Tibial nerve (tissue), 4 donors: Measurements from ENCODE around the gene EFCAB9. TPM values are rescaled to one million over a fixed set of nuclear protein-coding genes. Genes with fewer than 3 reads are reported as not detected.
A peak's percentile ranks its signal among the peaks of the same experiment; 100 is the strongest.
"Not testable (repeated sequence)": the region's sequence is repeated elsewhere in the genome, so short reads cannot be mapped to it uniquely, and the experiment has no call there.

Experiments
- DNase-seq, 2 donors: peaks; one replicate each; pipeline ENCODE4 v3.0.0-alpha.2; 2019; ENCODE audit warnings: low spot score in 2 of 2
- H3K27ac ChIP-seq, 4 donors: fragments of 200-600 bp; sonication (generic) in 3 of 4; one replicate each; pipeline ENCODE4 v1.5.1; 2017 to 2019; ENCODE audit warnings: mild to moderate bottlenecking in 1 of 4
- H3K27me3 ChIP-seq, 2 donors: fragments of 200-600 bp; sonication (generic) in 1 of 2; one replicate each; pipeline versions ENCODE4 v1.5.1 to v1.6.0; 2017 to 2019
- H3K36me3 ChIP-seq, 3 donors: fragments of 200-600 bp; sonication (generic); one replicate each; pipeline ENCODE4 v1.5.1; 2018 to 2019
- H3K4me1 ChIP-seq, 4 donors: fragments of 200-600 bp; sonication (generic) in 3 of 4; one replicate each; pipeline ENCODE4 v1.5.1; 2017 to 2019
- H3K4me3 ChIP-seq, 4 donors: fragments of 200-600 bp; sonication (generic) in 3 of 4; one replicate each; pipeline ENCODE4 v1.5.1; 2017 to 2019; ENCODE audit warnings: mild to moderate bottlenecking in 1 of 4, moderate library complexity in 1 of 4
- H3K9me3 ChIP-seq, 4 donors: fragments of 200-600 bp; sonication (generic) in 3 of 4; one replicate each; pipeline ENCODE4 v1.5.1; 2017 to 2019
- EP300 ChIP-seq, 2 donors: sonication (generic); formaldehyde crosslinking; IDR thresholded peaks; one replicate each; pipeline ENCODE4 v1.6.1; 2017; ENCODE audit warnings: antibody characterized with exemption in 2 of 2, mild to moderate bottlenecking in 1 of 2
- POLR2A ChIP-seq, 2 donors: fragments of 450-650 bp; IDR thresholded peaks; one replicate each; pipeline ENCODE4 v1.6.1; 2017; ENCODE audit warnings: antibody characterized with exemption in 2 of 2, mild to moderate bottlenecking in 2 of 2, moderate library complexity in 2 of 2
- WGBS, 2 donors: methylation state at CpG; one replicate each; pipeline ENCODE4 v1.1.5; 2018; 5-methylcytosine and 5-hydroxymethylcytosine counted together
- total RNA-seq, 4 donors: library from RNA; depleted of rRNA; stranded (reverse); fragments of >200 nt; gene quantifications; one replicate each; pipeline ENCODE4 v1.1.0, GENCODE V29; 2016
- TF ChIP-seq, protein P1 (sequence below), 5 experiments: fragments of 200-600 bp in 3 of 5; fragments of 450-650 bp in 2 of 5; sonication (generic) in 3 of 5; IDR thresholded peaks; one replicate each; pipeline ENCODE4 v1.5.1; 2016 to 2019; ENCODE audit warnings: antibody characterized with exemption in 5 of 5, mild to moderate bottlenecking in 3 of 5, moderate library complexity in 2 of 5

The EFCAB9 gene
- total RNA-seq, 4 donors from 2014 or later: not detected

DNA sequence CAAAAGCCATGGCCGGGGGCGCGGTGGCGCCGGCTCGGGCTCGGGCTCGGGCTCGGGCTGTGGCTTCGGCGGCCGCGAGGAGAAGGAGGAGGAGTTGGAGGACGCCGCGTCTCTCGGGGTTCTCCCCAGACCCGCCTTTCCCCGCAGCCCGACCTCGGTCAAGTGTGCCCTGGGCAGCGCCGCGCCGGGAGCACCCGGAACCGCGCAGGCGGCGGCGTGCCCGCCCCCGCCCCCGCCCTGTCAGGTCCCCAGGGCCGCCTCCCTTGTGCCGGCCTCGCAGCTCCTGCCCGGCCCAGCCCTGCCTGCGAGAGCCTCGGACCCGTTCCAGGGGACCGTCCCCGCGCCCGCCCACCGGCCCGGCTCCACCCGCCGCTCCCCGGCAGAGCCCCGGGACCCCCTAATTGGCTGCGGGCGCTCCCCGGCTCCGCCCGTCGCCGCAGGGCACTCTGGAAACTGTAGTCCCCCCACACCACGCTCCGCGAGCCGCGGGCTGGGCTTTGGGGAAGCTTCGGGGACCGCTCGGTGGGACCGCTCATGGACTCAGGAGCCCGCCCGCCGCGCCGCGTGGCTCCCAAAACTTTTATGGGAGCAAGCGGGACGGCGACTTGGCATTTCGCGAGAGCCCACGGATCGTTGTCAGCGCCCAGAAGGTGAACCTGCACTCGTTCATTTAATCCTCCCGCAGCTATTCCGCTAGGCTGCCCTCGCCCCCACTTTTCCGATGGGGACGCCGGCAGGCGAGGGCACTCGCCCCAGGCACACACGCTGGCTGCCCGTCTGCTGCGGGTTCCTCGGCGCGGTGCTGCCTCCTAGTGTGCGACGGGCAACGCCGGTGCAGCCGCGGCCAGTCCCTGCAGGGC is 5.7 kb upstream of the EFCAB9 start, which contains the start of gene STK10:
Gene STK10 (minus strand): TSS at position 192 of the 860 bp plus-strand sequence. CDS start 182 bp downstream, at position 10.
- TF ChIP-seq POLR2A (IDR thresholded peaks at IDR 0.05) (peak; percentile 52 to 79), EP300 (IDR thresholded peaks at IDR 0.05) (peak; percentile 20 to 77)
- TF ChIP-seq, protein P1, sequence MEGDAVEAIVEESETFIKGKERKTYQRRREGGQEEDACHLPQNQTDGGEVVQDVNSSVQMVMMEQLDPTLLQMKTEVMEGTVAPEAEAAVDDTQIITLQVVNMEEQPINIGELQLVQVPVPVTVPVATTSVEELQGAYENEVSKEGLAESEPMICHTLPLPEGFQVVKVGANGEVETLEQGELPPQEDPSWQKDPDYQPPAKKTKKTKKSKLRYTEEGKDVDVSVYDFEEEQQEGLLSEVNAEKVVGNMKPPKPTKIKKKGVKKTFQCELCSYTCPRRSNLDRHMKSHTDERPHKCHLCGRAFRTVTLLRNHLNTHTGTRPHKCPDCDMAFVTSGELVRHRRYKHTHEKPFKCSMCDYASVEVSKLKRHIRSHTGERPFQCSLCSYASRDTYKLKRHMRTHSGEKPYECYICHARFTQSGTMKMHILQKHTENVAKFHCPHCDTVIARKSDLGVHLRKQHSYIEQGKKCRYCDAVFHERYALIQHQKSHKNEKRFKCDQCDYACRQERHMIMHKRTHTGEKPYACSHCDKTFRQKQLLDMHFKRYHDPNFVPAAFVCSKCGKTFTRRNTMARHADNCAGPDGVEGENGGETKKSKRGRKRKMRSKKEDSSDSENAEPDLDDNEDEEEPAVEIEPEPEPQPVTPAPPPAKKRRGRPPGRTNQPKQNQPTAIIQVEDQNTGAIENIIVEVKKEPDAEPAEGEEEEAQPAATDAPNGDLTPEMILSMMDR (IDR thresholded peaks at IDR 0.05): peak; percentile 72 to 97 (median 92)
- WGBS, 2 donors: 1% methylated on average over 42 to 46 of the region's 102 CpGs

DNA sequence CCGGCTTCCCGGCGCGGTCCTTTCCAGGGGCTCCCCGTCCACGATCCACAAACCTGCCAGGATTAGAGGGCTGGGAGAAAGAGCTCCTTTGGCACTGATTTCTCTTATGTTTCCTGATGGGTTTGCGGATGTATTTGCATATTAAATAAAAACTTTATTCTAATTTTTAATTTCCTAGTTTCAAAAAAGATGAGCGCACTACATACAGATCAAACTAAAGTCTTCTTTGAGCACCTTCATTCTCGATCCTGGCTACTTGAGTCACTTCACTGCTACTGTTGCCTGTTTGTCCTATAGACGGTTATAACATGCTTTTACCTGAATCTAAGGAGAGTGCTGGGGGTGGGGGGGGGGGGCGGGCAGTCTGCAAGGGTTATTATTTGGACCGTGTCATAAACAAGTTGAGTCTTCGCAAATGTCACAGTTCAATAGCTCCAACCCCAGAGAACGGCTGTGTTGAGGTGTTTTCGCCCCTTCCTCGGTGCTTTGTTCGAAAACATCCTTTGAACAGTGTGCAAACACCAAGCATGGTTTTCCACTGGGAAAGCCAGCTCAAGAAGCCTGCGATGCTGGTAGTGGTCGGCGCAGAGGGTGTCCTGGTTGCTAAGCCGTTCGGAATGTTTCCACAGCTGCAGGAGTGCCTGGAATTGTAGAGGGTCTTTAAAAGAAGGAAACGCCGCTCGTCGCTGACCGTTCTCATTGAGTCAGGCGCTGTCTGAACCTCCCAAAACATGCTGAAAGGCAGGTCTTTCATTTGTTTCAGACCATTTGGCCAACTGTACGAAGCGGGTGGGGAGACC is 4.9 kb upstream of the EFCAB9 start:
- no peaks in the 10 kb centered on the region for H3K9me3 ChIP-seq
- 35 to 39% methylated on average over 30 of the region's 30 CpGs for WGBS, 2 donors
- peak overlapping the region; percentile 85 to 99 (median 94) for H3K27ac ChIP-seq
- TF ChIP-seq POLR2A (IDR thresholded peaks at IDR 0.05): no peak
- no peak for TF ChIP-seq EP300 (IDR thresholded peaks at IDR 0.05)
- TF ChIP-seq, protein P1 (IDR thresholded peaks at IDR 0.05): no peak
- DNase-seq: no peak
- H3K27me3 ChIP-seq: no peaks in the 10 kb centered on the region
- peak overlapping the region in 3 of 4 donors; percentile 82 to 99 (median 97) for H3K4me3 ChIP-seq
- peaks cover 0 to 41% (median 10%) of the 10 kb centered on the region in 4 donors for H3K4me1 ChIP-seq
- H3K36me3 ChIP-seq: no peaks in the 10 kb centered on the region

More for the DNA sequence above, 5.7 kb upstream of the EFCAB9 start, which contains the start of gene STK10:
- peak within 1 kb of the TSS; percentile 82 to 99 (median 92) for H3K4me3 ChIP-seq
- H3K27ac ChIP-seq: peak within 1 kb of the TSS; percentile 85 to 99 (median 94)
- no peaks in the 10 kb centered on the region for H3K36me3 ChIP-seq
- no peaks in the 10 kb centered on the region for H3K27me3 ChIP-seq
- peak; percentile 73 to 80 for DNase-seq
- H3K9me3 ChIP-seq: no peaks in the 10 kb centered on the region
- H3K4me1 ChIP-seq: peaks cover 0 to 46% (median 12%) of the 10 kb centered on the region in 4 donors

DNA sequence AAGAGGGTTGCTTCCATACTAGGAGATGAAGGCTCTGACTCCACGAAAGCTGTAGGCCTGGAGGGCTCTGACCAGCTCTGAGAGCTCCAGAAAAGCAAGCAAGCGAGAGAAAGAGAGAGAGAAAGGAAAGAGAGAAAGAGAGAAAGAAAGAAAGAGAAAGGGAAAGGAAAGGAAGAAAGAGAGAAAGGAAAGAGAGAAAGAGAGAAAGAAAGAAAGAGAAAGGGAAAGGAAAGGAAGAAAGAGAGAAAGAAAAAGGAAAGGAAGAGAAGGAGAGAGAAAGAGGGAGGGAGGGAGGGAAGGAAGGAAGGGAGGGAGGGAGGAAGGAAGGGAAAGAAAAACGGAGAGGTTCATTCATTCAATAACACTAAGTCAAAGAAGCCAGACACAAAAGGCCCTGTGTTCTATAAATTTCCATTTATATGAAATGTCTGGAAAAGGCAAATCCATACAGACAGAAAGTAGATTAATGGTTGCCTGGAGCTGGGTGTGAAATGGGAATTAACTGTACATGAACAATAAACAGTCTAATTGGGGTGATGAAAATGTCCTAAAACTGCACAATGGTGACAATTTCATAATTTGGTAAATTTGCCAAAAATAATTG is 4.2 kb upstream of the EFCAB9 start:
- 43 to 46% methylated on average over 3 of the region's 3 CpGs for WGBS, 2 donors

DNA sequence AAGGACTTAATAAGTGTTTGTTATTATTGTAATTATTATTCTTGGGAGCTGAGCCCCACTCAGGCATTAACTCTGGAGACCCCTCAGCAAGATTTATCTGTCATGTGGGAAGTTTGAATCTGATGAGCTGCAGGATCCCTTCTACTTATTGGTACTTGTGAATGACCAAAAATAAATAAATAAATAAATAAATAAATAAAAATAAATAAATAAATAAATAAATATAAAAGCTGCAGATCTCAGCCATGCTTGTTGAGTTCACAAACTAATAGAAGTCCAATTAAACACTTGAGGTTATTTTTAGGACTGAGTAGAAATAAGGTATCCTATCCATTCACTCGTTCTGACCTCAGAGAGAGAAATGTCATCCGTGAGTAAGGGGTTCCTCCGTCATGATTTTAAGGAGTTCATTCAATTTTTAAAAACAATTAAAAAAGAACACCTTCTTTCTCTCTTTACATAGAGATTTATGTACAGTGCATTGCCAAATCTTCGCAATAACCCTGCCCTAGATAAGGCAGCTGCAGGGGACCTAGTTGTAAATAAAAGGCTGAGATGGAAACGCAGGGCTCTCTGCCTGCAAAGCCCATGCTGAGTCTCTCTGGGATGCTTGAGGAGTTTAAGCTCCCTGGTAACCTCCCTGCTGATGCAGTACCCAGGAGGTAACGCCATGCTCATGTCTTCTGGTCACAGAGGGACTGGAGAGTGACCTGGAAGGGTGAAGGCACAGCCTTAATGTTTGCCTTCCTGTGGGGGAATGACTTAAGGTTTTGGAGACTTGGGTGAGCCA is 1.2 kb downstream of the EFCAB9 start:
- no peak overlapping the region for H3K27ac ChIP-seq
- WGBS, 2 donors: 83 to 84% methylated on average over 6 of the region's 6 CpGs
- DNase-seq: no peak
- H3K4me3 ChIP-seq: no peak overlapping the region
- no peaks in the 10 kb centered on the region for H3K27me3 ChIP-seq
- no peaks in the 10 kb centered on the region for H3K36me3 ChIP-seq
- no peaks in the 10 kb centered on the region for H3K4me1 ChIP-seq
- TF ChIP-seq, protein P1 (IDR thresholded peaks at IDR 0.05): no peak
- TF ChIP-seq EP300 (IDR thresholded peaks at IDR 0.05) (no peak), POLR2A (IDR thresholded peaks at IDR 0.05) (no peak)
- no peaks in the 10 kb centered on the region for H3K9me3 ChIP-seq

More for the DNA sequence above, 4.2 kb upstream of the EFCAB9 start:
- Histone ChIP-seq H3K27me3 (no peaks in the 10 kb centered on the region), H3K36me3 (no peaks in the 10 kb centered on the region), H3K27ac (peak overlapping the region in 2 of 4 donors; percentile 46 to 92), H3K4me1 (peaks cover 0 to 36% (median 9%) of the 10 kb centered on the region in 4 donors), H3K9me3 (no peaks in the 10 kb centered on the region), H3K4me3 (no peak overlapping the region)
- DNase-seq: no peak
- TF ChIP-seq POLR2A (IDR thresholded peaks at IDR 0.05): no peak
- TF ChIP-seq EP300 (IDR thresholded peaks at IDR 0.05): no peak
- TF ChIP-seq, protein P1 (IDR thresholded peaks at IDR 0.05): no peak

DNA sequence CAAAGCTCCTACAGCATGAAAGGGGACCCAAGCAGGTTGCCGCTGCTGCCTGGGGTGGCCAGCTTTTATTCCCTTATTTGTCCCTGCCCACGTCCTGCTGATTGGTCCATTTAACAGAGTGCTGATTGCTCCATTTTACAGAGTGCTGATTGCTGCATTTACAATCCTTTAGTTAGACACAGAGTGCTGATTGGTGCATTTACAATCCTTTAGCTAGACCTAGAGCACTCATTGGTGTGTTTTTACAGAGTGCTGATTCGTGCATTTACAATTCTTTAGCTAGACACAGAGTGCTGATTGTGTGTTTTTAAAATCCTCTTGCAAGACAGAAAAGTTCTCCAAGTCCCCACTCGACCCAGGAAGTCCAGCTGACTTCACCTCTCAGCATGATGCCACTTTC is 3.8 kb downstream of the EFCAB9 start:
- not testable (repeated sequence) for H3K27ac ChIP-seq, H3K4me3 ChIP-seq, DNase-seq, H3K36me3 ChIP-seq, H3K27me3 ChIP-seq, H3K4me1 ChIP-seq, H3K9me3 ChIP-seq
- 78 to 81% methylated on average over 4 of the region's 4 CpGs for WGBS, 2 donors
